ENCODE measurements around the gene SH2B3. TPM values are rescaled to one million over a fixed set of nuclear protein-coding genes. Genes with fewer than 3 reads are reported as not detected.

Gene SH2B3
- total and polyA plus RNA-seq, 2 experiments from 2014 or later, result 9.4 to 42.8 TPM

DNA sequence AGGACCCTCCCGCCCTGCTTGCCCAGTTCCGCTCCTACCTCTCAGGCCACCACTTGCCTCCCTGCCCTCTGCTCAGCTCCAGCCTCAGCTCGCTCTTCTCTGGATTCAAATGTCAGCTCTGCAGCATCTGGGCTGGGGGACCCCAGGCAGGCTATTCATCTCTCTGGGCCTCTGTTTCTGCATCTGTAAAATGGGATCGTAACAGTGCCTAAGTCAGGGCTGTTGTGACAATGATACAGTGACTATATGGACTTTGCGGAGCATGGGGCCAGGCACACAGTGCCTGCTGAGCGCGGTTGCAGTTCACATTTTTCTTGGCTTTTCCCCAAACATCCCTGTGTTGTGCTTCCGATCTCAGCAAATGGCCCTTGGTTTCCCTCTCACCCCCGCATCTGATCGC lies 39.6 kb upstream of the SH2B3 start:
- Histone ChIP-seq H4K20me1 (ENCODE audit: insufficient read depth) (no peaks in the 10 kb centered on the region), H3K27me3 (replicated peaks; ENCODE audit: insufficient read depth) (no peaks in the 10 kb centered on the region), H3K9me3 (ENCODE audit: low read depth) (no peaks in the 10 kb centered on the region), H3K36me3 (ENCODE audit: low read depth) (no peaks in the 10 kb centered on the region), H3K9me2 (ENCODE audit: insufficient read depth) (no peaks in the 10 kb centered on the region), H3K4me3 (no peak overlapping the region), H3K4me2 (ENCODE audit: unreplicated experiment) (no peak overlapping the region), H3K27ac (no peak overlapping the region), H3K79me2 (ENCODE audit: insufficient read depth) (no peaks in the 10 kb centered on the region), H3K4me1 (ENCODE audit: insufficient read depth) (peaks cover 16% of the 10 kb centered on the region), H2AFZ (no peak overlapping the region), H3K9ac (no peak overlapping the region), H3F3A (ENCODE audit: insufficient read depth) (no peaks in the 10 kb centered on the region)
- in situ Hi-C loops (cut with MboI), result no loop called here
- 93 to 97% methylated on average over 10 of the region's 10 CpGs for WGBS, 2 experiments (ENCODE audit: low coverage in 1 of 2, low lambda C conversion rate in 2 of 2, missing lambda C conversion rate in 2 of 2)
- DNase-seq, result no peak
- no peak for TF ChIP-seq EZH2phosphoT487 (IDR thresholded peaks at IDR 0.05; ENCODE audit: insufficient read depth, low read depth)
- no peak for TF ChIP-seq EZH2 (IDR thresholded peaks at IDR 0.05; ENCODE audit: insufficient read depth, poor library complexity, severe bottlenecking)

- Histone ChIP-seq H3K9me3 (ENCODE audit: low read depth) (no peaks in the 10 kb centered on the region), H3K4me2 (ENCODE audit: unreplicated experiment) (no peak overlapping the region), H2AFZ (no peak overlapping the region), H3K79me2 (ENCODE audit: insufficient read depth) (no peaks in the 10 kb centered on the region), H3K9me2 (ENCODE audit: insufficient read depth) (no peaks in the 10 kb centered on the region), H3K27me3 (replicated peaks; ENCODE audit: insufficient read depth) (no peaks in the 10 kb centered on the region), H3K9ac (no peak overlapping the region), H3K4me1 (ENCODE audit: insufficient read depth) (peaks cover 16% of the 10 kb centered on the region), H3K4me3 (no peak overlapping the region), H3K36me3 (ENCODE audit: low read depth) (no peaks in the 10 kb centered on the region), H3F3A (ENCODE audit: insufficient read depth) (no peaks in the 10 kb centered on the region), H4K20me1 (ENCODE audit: insufficient read depth) (no peaks in the 10 kb centered on the region), H3K27ac (no peak overlapping the region)
- in situ Hi-C loops (cut with MboI), result no loop called here
- no peak for DNase-seq
- TF ChIP-seq EZH2phosphoT487 (IDR thresholded peaks at IDR 0.05; ENCODE audit: insufficient read depth, low read depth) (no peak), EZH2 (IDR thresholded peaks at IDR 0.05; ENCODE audit: insufficient read depth, poor library complexity, severe bottlenecking) (no peak)
- WGBS, 2 experiments (ENCODE audit: low coverage in 1 of 2, low lambda C conversion rate in 2 of 2, missing lambda C conversion rate in 2 of 2), result 97 to 100% methylated on average over 2 of the region's 2 CpGs
These were observed 39.1 kb upstream of the SH2B3 start for GRCh38 chr12:111366583-111366982.

DNA sequence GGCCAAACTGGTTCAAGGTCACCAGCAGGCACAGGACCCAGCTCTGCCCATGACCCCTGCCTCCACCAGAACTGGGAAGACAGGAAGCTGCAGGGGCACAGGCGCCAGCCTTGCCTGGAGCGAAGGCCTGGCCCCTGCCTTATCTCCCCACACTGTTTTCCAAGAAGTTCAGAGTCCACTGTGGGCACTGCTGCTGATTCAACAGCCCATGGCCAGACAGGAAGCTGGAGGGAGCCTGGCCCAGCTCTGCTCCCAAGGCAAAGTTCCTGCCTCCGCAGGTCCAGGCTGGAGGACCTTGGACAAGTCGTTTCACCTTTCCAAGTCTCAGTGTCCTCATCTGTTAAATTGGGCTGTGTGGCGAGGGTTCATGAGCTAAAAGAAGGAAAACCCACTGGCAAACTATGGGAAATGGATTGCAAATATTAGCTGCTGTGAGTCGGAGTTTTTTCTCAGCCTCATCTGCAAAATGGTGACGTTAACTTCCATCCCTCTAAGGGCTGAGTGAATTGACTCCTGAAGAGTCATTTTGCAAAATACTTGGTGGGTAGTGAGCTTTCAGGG lies 38.0 kb upstream of the SH2B3 start:
- 59 to 61% methylated on average over 7 of the region's 7 CpGs for WGBS, 2 experiments (ENCODE audit: low coverage in 1 of 2, low lambda C conversion rate in 2 of 2, missing lambda C conversion rate in 2 of 2)
- no peaks in the 10 kb centered on the region for H3K27me3 ChIP-seq (replicated peaks; ENCODE audit: insufficient read depth)
- H3K27ac ChIP-seq, result no peak overlapping the region
- in situ Hi-C loops (cut with MboI), result no loop called here
- no peaks in the 10 kb centered on the region for H3K79me2 ChIP-seq (ENCODE audit: insufficient read depth)
- no peaks in the 10 kb centered on the region for H4K20me1 ChIP-seq (ENCODE audit: insufficient read depth)
- DNase-seq, result peak; percentile 58
- no peaks in the 10 kb centered on the region for H3K9me3 ChIP-seq (ENCODE audit: low read depth)
- peak overlapping the region; percentile 97 for H2AFZ ChIP-seq
- H3K9ac ChIP-seq, result peak overlapping the region; percentile 72
- no peak for TF ChIP-seq EZH2phosphoT487 (IDR thresholded peaks at IDR 0.05; ENCODE audit: insufficient read depth, low read depth)
- no peak for TF ChIP-seq EZH2 (IDR thresholded peaks at IDR 0.05; ENCODE audit: insufficient read depth, poor library complexity, severe bottlenecking)
- H3K36me3 ChIP-seq (ENCODE audit: low read depth), result no peaks in the 10 kb centered on the region
- H3F3A ChIP-seq (ENCODE audit: insufficient read depth), result no peaks in the 10 kb centered on the region
- H3K4me2 ChIP-seq (ENCODE audit: unreplicated experiment), result peak overlapping the region; percentile 97
- peaks cover 16% of the 10 kb centered on the region for H3K4me1 ChIP-seq (ENCODE audit: insufficient read depth)
- no peaks in the 10 kb centered on the region for H3K9me2 ChIP-seq (ENCODE audit: insufficient read depth)
- H3K4me3 ChIP-seq, result peak overlapping the region; percentile 85

- in situ Hi-C loops (cut with MboI), result no loop called here
- Histone ChIP-seq H3K79me2 (ENCODE audit: insufficient read depth) (no peaks in the 10 kb centered on the region), H3K9ac (peak overlapping the region; percentile 72), H2AFZ (peak overlapping the region; percentile 97), H3K4me3 (peak overlapping the region; percentile 85), H3K36me3 (ENCODE audit: low read depth) (no peaks in the 10 kb centered on the region), H3K9me3 (ENCODE audit: low read depth) (no peaks in the 10 kb centered on the region), H3F3A (ENCODE audit: insufficient read depth) (no peaks in the 10 kb centered on the region), H3K9me2 (ENCODE audit: insufficient read depth) (no peaks in the 10 kb centered on the region), H3K4me1 (ENCODE audit: insufficient read depth) (peaks cover 15% of the 10 kb centered on the region), H4K20me1 (ENCODE audit: insufficient read depth) (no peaks in the 10 kb centered on the region), H3K4me2 (ENCODE audit: unreplicated experiment) (peak overlapping the region; percentile 97), H3K27me3 (replicated peaks; ENCODE audit: insufficient read depth) (no peaks in the 10 kb centered on the region), H3K27ac (no peak overlapping the region)
- TF ChIP-seq EZH2phosphoT487 (IDR thresholded peaks at IDR 0.05; ENCODE audit: insufficient read depth, low read depth) (no peak), EZH2 (IDR thresholded peaks at IDR 0.05; ENCODE audit: insufficient read depth, poor library complexity, severe bottlenecking) (no peak)
- WGBS, 2 experiments (ENCODE audit: low coverage in 1 of 2, low lambda C conversion rate in 2 of 2, missing lambda C conversion rate in 2 of 2), result 1 to 3% methylated on average over 18 of the region's 18 CpGs
- DNase-seq, result peak; percentile 47
These were observed 37.4 kb upstream of the SH2B3 start for GRCh38 chr12:111368291-111368787.

Data from GM23248 (cell line).